Gastrocnemius medialis (tissue), 4 donors: Measurements from ENCODE around the gene ARHGAP22. TPM values are rescaled to one million over a fixed set of nuclear protein-coding genes. Genes with fewer than 3 reads are reported as not detected.

Experiments
- ATAC-seq, 2 donors: fragments of 150-250 bp; one replicate each; pipeline ENCODE4 v1.9.1; 2016
- DNase-seq, 2 donors: peaks; one replicate each; pipeline ENCODE4 v3.0.0-alpha.2; 2019
- H3K27ac ChIP-seq, 4 donors: fragments of 200-600 bp; sonication (generic); 1 replicate in 1 of 4; 2 replicates in 3 of 4; pipeline ENCODE4 v1.5.1; 2016 to 2018; ENCODE audit warnings: mild to moderate bottlenecking in 2 of 4, moderate library complexity in 1 of 4
- H3K27me3 ChIP-seq, 3 donors: fragments of 200-600 bp; sonication (generic) in 2 of 3; 1 replicate in 1 of 3; 2 replicates in 2 of 3; pipeline versions ENCODE4 v1.5.1 to v1.6.0; 2016 to 2019; ENCODE audit warnings: mild to moderate bottlenecking in 1 of 3, moderate library complexity in 1 of 3
- H3K36me3 ChIP-seq, 2 donors: fragments of 200-600 bp; sonication (generic) in 1 of 2; one replicate each; pipeline ENCODE4 v1.5.1; 2017 to 2018
- H3K4me1 ChIP-seq, 2 donors: fragments of 200-600 bp; sonication (generic) in 1 of 2; one replicate each; pipeline ENCODE4 v1.5.1; 2016 to 2017; ENCODE audit warnings: mild to moderate bottlenecking in 2 of 2
- H3K4me3 ChIP-seq, 4 donors: fragments of 200-600 bp; sonication (generic) in 3 of 4; 1 replicate in 1 of 4; 2 replicates in 3 of 4; pipeline ENCODE4 v1.5.1; 2016 to 2019; ENCODE audit warnings: mild to moderate bottlenecking in 2 of 4
- H3K9me3 ChIP-seq, 3 donors: fragments of 200-600 bp; sonication (generic) in 2 of 3; 1 replicate in 1 of 3; 2 replicates in 2 of 3; pipeline ENCODE4 v1.5.1; 2016 to 2019
- POLR2A ChIP-seq, 2 donors: fragments of 450-650 bp; IDR thresholded peaks; one replicate each; pipeline ENCODE4 v1.6.1; 2017; ENCODE audit warnings: antibody characterized with exemption in 2 of 2, mild to moderate bottlenecking in 2 of 2, moderate library complexity in 2 of 2
- in situ Hi-C, 4 donors: fragments of 200-750 bp; cut with MboI; loops; one replicate each; pipeline versions ENCODE4 v1.15.0 to v1.8.0; 2017; ENCODE audit warnings: low sequenced_read_pairs in 4 of 4
- intact Hi-C: fragments of 100-400 bp; cut with DNase I; formaldehyde crosslinking; loops from one replicate; pipeline ENCODE4 v1.15.1; 2023; ENCODE audit warnings: low total_unique reads
- total RNA-seq, 4 donors: library from RNA; depleted of rRNA; stranded (reverse); fragments of >200 nt; gene quantifications; one replicate each; pipeline versions ENCODE4 v1.1.0 to v1.2.3, GENCODE V29; 2016
- TF ChIP-seq, protein P1 (sequence below), 5 experiments: fragments of 450-650 bp in 3 of 5; fragments of 200-600 bp in 2 of 5; sonication (generic) in 2 of 5; IDR thresholded peaks in 4 of 5; conservative IDR thresholded peaks in 1 of 5; 1 replicate in 4 of 5; 2 replicates in 1 of 5; pipeline ENCODE4 v1.5.1; 2016 to 2019; ENCODE audit warnings: antibody characterized with exemption in 5 of 5, mild to moderate bottlenecking in 3 of 5, moderate library complexity in 3 of 5

The ARHGAP22 gene
- total RNA-seq, 4 donors from 2014 or later: 0.69 to 0.92 (median 0.72) TPM; not detected in 1

DNA sequence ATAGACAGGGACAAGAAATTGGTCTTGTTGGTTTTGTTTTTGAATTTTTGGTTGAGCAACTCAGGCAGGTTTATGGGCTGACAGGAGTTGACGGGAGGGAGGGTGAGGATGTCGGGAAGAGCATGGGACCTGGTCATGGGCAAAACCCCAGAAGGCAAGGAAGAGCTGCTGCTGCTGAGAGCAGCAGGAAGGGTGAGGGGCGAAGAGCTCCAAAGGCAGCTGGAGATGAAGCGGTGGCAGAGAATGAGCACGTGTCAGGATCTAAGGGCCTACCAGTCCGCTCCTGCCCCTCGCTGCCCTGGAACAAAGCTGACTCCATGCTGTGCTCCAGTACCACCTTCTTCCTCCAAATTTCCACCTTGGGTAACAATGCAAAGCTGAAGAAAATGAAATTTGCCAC lies 84.3 kb downstream of the ARHGAP22 start:
- TF ChIP-seq, protein P1, sequence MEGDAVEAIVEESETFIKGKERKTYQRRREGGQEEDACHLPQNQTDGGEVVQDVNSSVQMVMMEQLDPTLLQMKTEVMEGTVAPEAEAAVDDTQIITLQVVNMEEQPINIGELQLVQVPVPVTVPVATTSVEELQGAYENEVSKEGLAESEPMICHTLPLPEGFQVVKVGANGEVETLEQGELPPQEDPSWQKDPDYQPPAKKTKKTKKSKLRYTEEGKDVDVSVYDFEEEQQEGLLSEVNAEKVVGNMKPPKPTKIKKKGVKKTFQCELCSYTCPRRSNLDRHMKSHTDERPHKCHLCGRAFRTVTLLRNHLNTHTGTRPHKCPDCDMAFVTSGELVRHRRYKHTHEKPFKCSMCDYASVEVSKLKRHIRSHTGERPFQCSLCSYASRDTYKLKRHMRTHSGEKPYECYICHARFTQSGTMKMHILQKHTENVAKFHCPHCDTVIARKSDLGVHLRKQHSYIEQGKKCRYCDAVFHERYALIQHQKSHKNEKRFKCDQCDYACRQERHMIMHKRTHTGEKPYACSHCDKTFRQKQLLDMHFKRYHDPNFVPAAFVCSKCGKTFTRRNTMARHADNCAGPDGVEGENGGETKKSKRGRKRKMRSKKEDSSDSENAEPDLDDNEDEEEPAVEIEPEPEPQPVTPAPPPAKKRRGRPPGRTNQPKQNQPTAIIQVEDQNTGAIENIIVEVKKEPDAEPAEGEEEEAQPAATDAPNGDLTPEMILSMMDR (IDR thresholded peaks at IDR 0.05 in 4 of 5, conservative IDR thresholded peaks at IDR 0.05 in 1 of 5): no peak
- no peak for TF ChIP-seq POLR2A (IDR thresholded peaks at IDR 0.05)
- in situ Hi-C loops: no loop called here
- Histone ChIP-seq H3K27me3 (peaks cover 18 to 31% (median 23%) of the 10 kb centered on the region in 3 donors), H3K9me3 (no peaks in the 10 kb centered on the region), H3K36me3 (no peaks in the 10 kb centered on the region), H3K27ac (no peak overlapping the region), H3K4me1 (peaks cover 0 to 6% of the 10 kb centered on the region in 2 donors), H3K4me3 (no peak overlapping the region)
- intact Hi-C loops: no loop called here
- ATAC-seq (no peak), DNase-seq (no peak)

DNA sequence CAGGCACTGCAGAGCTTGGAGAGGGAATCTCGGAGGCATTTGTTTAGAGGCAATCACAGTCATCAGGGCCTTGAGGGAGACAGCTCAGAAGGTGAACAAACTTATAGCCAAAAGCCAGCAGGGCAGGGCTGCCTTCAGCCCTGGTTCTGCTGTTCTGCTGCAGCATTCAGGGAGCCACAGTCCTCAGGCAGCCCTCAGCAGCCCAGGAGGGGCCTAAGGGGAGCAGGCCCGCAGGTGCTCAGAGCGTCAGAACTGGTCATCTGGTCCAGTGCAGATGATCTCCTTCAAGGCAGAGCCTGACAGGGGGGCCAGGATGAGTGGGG lies 84.7 kb downstream of the ARHGAP22 start:
- H3K27ac ChIP-seq: no peak overlapping the region
- no peaks in the 10 kb centered on the region for H3K36me3 ChIP-seq
- DNase-seq: no peak
- no peak overlapping the region for H3K4me3 ChIP-seq
- peaks cover 18 to 28% (median 22%) of the 10 kb centered on the region in 3 donors for H3K27me3 ChIP-seq
- H3K9me3 ChIP-seq: no peaks in the 10 kb centered on the region
- intact Hi-C loops: no loop called here
- ATAC-seq: no peak
- peaks cover 0 to 6% of the 10 kb centered on the region in 2 donors for H3K4me1 ChIP-seq
- in situ Hi-C loops: no loop called here
- TF ChIP-seq POLR2A (IDR thresholded peaks at IDR 0.05): no peak
- TF ChIP-seq, protein P1 (IDR thresholded peaks at IDR 0.05 in 4 of 5, conservative IDR thresholded peaks at IDR 0.05 in 1 of 5): no peak

DNA sequence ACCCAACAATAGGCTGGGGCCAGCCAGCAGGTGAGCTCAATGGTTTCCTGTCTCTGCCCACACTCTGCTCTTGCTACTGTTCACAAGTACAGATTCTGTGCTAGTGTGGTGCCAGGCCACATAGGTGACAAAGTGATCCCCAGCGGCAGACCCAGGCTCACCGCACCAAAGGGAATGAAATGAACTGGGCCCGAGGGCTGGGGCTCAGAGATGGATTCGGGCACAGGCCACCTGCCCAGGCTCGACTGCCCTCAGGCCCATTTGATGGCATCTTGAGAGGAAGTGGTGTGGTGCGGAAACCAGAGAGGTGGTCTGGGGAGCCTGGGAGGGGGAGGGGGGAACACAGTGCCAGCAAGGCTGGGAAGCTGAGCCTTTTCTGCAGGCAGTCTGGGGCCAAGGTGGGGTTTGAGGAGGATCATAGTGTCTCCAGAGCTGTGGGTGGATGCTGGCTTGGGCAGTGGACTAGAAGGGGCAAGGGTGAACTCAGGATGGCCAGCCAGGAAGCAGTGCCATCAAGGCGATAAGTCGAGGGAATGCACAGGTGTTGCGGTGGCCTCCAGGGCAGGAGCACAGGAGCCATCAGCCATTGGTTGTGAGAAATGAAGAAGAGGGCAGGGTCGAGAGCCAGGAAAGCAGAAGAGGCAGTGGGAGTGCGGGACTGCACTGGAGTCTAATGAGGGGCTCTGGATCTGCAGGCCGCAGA lies 85.2 kb downstream of the ARHGAP22 start:
- H3K27me3 ChIP-seq: peaks cover 17 to 22% (median 18%) of the 10 kb centered on the region in 3 donors
- H3K4me1 ChIP-seq: peaks cover 0 to 6% of the 10 kb centered on the region in 2 donors
- no peak for ATAC-seq
- no peak for DNase-seq
- no peak overlapping the region for H3K4me3 ChIP-seq
- no peaks in the 10 kb centered on the region for H3K36me3 ChIP-seq
- intact Hi-C loops (no loop called here), in situ Hi-C loops (no loop called here)
- no peak overlapping the region for H3K27ac ChIP-seq
- TF ChIP-seq, protein P1 (IDR thresholded peaks at IDR 0.05 in 4 of 5, conservative IDR thresholded peaks at IDR 0.05 in 1 of 5): no peak
- TF ChIP-seq POLR2A (IDR thresholded peaks at IDR 0.05): no peak
- no peaks in the 10 kb centered on the region for H3K9me3 ChIP-seq

DNA sequence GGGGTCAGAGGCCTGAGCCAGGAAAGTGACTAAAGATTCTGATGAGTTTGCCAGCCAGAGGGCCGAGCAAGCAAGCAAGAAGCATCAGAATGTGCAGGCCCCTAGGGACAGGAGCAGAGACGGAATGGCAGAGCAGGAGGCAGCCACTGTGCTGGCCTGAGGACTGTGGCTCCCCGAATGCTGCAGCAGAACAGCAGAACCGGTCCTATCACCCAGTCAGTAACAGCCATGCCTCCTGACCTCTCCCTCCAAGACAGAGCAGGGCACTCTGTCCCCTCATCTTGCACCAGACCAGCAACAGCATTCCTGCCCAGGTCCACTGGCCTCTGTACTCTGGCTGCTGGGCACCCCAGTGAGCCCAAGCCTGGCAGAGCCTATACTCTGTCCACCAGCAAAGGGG lies 85.9 kb downstream of the ARHGAP22 start:
- Histone ChIP-seq H3K9me3 (no peaks in the 10 kb centered on the region), H3K27ac (no peak overlapping the region), H3K36me3 (no peaks in the 10 kb centered on the region), H3K4me3 (no peak overlapping the region), H3K4me1 (peaks cover 0 to 6% of the 10 kb centered on the region in 2 donors), H3K27me3 (peaks cover 14 to 23% (median 15%) of the 10 kb centered on the region in 3 donors)
- DNase-seq: no peak
- intact Hi-C loops (no loop called here), in situ Hi-C loops (no loop called here)
- TF ChIP-seq POLR2A (IDR thresholded peaks at IDR 0.05): no peak
- TF ChIP-seq, protein P1 (IDR thresholded peaks at IDR 0.05 in 4 of 5, conservative IDR thresholded peaks at IDR 0.05 in 1 of 5): no peak
- no peak for ATAC-seq
